Putamen (tissue), 1 donor: ENCODE results near the gene TCL1B.
"Not testable (repeated sequence)": the region's sequence is repeated elsewhere in the genome, so short reads cannot be mapped to it uniquely, and the experiment has no call there.

Experiments
- DNase-seq: peaks from one replicate; pipeline ENCODE4 v3.0.0-alpha.2; 2016; ENCODE audit warnings: low spot score

Gene TCL1B

GRCh38 chr14:95685978-95686922 is at the start of gene TCL1B:
Gene TCL1B (plus strand): TSS chr14:95686426. CDS start chr14:95686468, 42 bp downstream.
- no peak for DNase-seq

GRCh38 chr14:95644981-95645380 is 41.2 kb upstream of the TCL1B start:
- DNase-seq = no peak

- no peak for DNase-seq
These were observed 40.7 kb upstream of the TCL1B start for GRCh38 chr14:95645389-95645996.

GRCh38 chr14:95647926-95648325 is 38.3 kb upstream of the TCL1B start:
- no peak for DNase-seq

- DNase-seq = no peak
These were observed 37.0 kb upstream of the TCL1B start for GRCh38 chr14:95649230-95649629.

GRCh38 chr14:95651028-95651427 is 35.2 kb upstream of the TCL1B start:
- no peak for DNase-seq

- DNase-seq = no peak
These were observed 34.2 kb upstream of the TCL1B start for GRCh38 chr14:95651821-95652583.

GRCh38 chr14:95652690-95653089 is 33.5 kb upstream of the TCL1B start:
- DNase-seq = no peak

GRCh38 chr14:95655461-95655860 is 30.8 kb upstream of the TCL1B start:
- no peak for DNase-seq

- no peak for DNase-seq
These were observed 29.6 kb upstream of the TCL1B start for GRCh38 chr14:95656634-95657033.

GRCh38 chr14:95657454-95657853 is 28.8 kb upstream of the TCL1B start:
- DNase-seq = no peak

GRCh38 chr14:95659293-95659989 is 26.8 kb upstream of the TCL1B start:
- no peak for DNase-seq

GRCh38 chr14:95659990-95660385 is 26.2 kb upstream of the TCL1B start:
- no peak for DNase-seq

- DNase-seq = no peak
These were observed 25.3 kb upstream of the TCL1B start for GRCh38 chr14:95660651-95661515.

- no peak for DNase-seq
These were observed 23.6 kb upstream of the TCL1B start for GRCh38 chr14:95662376-95663186.

GRCh38 chr14:95663226-95663797 is 22.9 kb upstream of the TCL1B start:
- no peak for DNase-seq

GRCh38 chr14:95664066-95664465 is 22.2 kb upstream of the TCL1B start:
- no peak for DNase-seq

GRCh38 chr14:95664546-95664945 is 21.7 kb upstream of the TCL1B start:
- DNase-seq = no peak

- DNase-seq = not testable (repeated sequence)
These were observed 20.7 kb upstream of the TCL1B start for GRCh38 chr14:95665530-95665929.

- DNase-seq = no peak
These were observed 19.8 kb upstream of the TCL1B start for GRCh38 chr14:95666450-95666849.
